T-helper 1 cell (primary cell): Measurements from ENCODE around the gene TSC22D2.

Experiments
- DNase-seq, 5 donors: peaks; one replicate each; pipeline ENCODE4 v3.0.0-alpha.2; 2012 to 2020
- total RNA-seq, 4 donors: gene quantifications; one replicate each; lab custom pipeline; 2026; lab: John Stamatoyannopoulos, UW

Gene TSC22D2
- 114 to 259 (median 141) reads per million in 4 donors for total RNA-seq

DNA sequence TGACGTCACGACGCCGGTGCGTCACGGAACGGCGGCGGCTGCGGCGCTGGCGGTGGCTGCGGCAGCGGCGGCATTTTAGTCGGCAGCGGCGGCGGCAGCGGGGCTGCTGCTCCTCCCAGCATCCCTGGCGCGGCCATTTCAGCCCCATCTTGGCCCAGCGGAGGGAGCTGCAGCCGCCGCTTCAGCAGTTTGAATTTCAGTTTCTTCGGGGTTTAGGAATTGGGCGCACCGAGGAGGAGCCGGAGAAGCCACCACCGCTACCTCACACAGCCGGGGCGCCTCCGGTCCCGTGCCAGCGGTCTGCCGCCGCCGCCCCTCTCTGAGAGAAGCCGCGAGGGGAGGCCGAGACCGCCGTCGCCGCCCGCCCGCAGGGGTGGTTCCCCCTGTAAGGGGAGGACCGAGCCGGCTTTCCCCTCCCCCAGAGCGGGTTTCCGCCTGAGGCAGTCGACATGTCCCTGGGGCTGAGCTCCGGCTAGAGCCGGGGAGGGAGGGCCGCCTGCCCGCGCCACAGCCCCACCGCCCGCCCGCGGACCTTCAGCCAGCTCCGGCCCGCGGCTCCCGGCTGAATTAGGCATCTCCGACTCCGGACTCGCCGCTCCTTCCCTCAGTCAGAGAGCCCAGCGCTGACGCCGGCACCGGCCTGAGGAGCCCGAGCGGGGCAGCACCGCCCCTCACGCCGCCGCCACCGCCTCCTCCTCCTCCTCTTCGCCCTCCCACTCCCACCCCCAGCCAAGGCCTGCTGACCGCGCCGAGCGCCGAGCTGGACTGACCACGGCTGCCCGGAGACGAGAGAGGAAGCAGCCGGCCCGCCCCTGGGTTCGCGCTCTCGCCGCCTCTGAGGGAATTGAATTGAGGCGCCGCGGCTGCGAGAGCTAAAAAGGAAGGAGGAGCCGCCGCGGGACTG, at the start of gene TSC22D2:
TSC22D2 (plus strand) TSS at position 78 of the 904 bp plus-strand sequence. CDS start 1,053 bp downstream, outside the sequence.
- peak; percentile 93 to 96 (median 95) for DNase-seq

DNA sequence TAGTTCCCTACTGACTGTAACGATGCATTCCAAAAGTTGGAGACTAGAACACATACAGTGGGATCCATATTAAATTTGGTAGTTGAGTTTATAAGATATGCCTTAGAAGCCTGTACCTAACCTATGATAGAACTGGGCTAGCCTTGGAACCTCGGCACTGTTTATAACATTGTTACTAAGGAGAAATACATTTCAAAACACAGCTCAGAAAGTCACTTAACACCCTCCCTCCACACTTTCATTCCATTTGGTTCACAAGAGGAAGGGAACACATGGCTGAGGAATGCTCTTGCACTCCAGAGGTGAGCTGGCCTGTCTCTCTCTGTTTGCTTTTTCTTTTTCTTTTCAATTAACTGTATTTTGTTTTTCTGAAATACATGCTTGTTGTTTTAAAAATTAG, 48.7 kb upstream of the TSC22D2 start:
- DNase-seq: no peak

DNA sequence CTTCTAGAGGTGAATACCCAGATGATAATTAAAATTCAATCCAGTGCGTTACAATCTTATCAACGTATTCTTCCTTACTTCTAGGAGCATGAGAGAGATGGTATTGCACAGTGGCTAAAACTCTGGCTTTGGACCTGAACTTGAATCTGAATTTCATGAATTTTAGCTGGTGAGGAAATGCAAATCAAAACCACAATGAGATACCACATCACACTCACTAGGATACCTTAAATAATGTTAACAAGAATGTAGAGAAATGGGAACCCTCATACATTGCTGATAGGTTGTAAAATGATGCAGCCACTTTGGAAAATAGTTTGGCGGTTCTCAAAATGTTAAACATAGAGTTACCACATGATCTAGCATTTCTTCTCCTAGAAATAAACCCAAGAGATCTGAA, 47.1 kb upstream of the TSC22D2 start:
- DNase-seq: no peak

DNA sequence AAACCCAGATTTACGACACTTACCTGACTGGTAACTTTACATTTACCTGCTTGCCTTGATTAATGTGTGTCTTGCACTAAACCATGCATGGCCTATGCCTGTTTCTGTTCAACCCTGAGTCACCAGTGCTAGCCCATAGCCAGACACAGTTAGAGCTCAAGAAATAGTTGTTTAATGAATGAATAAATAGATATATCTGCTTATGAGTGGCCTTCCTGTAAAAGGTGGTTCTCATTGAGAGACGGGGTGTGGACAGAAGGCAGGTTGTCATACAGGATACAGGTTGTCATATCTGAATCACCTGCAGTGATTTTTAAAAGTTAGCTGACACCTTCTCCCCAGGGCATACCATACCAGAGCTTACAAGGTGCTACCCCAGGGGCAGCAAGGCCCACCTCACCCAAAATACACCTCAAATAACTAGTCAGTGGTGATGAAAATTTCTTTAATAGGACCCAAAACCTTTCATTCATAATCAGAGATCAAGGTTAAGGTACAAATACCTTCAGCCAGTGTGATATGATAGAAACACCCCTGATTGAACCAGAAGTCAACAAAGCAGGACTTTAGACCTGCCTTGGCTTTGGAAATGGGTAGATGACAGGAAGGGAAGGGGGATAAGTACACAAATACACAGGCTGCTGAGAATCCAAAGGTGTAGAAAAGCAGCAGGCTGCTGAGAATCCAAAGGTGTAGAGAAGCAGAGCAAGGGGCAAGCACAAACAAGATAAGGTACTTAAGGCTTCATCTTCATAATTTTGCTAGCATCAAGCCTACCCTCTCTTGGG, 45.4 kb upstream of the TSC22D2 start:
- no peak for DNase-seq

DNA sequence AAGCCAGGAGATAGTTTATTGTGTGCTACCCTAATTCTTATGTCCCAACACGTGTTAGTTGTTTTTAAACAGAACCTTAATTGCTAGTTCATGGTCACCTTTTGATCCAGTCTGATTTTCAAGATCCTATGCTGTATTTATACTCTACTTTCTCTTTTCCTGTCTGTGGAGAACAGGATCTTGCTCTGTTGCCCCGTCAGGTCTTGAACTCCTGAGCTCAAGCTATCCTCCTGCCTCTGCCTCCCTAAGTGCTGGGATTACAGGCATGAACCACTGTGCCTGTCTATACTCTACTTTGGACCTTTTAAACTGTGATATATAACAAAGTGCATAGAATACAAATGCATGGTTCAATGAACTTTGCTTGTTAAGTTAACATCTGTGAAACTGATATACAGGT, 44.7 kb upstream of the TSC22D2 start:
- DNase-seq: no peak

DNA sequence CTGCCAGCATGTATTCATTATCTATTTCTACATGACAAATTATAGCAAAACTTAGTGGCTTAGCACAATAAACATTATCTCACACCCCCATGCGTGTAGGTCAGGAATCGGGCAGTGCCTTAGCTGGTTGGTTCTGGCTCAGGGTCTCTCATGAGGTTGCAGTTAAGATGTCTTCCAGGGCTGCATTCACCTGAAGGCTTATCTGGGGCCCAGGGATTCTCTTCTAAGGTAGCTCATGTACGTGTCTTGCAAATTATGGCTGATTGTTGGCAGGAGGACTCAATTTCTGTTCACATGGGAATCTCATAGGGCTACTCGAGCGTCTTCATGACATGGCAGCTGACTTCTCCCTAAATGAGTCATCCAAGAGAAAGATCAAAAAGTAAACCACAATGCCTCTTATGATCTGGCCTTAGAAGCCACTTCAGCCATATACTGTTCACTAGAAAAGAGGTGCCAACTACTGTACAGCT, 42.9 kb upstream of the TSC22D2 start:
- DNase-seq: no peak

DNA sequence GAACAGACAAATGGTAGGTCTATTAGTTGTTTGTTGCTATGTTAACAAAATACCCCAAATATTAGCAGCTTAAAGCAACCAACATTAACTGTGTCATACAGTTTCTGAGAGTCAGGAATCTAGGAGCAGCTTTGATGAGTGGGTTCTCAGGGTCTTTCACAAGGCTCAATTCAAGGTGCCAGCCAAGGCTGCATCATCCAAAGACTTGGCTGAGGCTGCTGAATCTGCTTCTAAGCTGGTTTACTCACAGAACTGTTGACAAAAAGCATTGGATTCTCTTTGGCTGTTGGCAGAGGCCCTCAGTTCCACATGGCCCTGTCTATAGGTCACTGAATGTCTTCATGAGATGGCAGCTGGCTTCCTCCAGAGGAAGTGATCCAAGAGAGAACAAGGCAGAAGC, 40.3 kb upstream of the TSC22D2 start:
- no peak for DNase-seq

DNA sequence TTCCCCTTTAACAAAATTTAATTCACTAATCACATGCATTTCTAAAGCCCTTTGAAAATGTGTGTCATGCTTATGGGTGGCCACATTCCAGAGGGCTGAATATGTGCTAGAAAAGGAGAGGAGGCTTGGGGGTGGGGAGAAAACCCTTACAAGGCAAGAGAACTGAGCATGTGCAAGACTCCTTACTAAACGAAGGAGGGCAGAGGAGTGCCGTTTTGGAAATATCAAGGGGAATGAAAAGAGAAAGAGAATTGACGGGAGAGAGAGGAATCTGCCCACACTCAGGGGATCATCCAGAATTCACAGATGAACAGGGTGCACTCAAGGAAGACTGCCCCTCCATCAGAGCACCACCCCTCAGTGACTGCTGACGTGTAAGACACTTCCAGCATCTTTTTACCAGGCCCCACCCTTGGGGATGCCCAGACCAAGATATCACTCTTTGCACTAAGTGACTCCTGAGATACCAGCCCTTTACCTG, 37.9 kb upstream of the TSC22D2 start:
- no peak for DNase-seq

DNA sequence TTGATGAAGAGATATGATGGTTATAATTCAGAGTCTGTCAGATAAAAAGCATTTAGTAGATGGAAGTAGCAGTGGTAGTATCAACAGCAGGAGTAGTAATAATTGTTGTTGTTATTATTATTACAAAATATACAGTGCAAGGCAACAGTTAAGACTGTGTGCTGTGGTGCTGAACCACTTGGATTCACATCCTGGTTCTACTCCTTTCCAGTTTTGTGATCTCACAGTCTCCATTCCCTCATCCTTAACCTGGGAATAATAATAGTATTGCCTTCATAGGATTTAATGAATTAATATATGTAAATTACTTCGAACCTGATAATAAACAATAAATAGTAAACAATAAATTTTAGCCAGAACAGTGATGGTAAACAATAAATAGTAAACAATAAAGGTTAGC, 37.1 kb upstream of the TSC22D2 start:
- no peak for DNase-seq

DNA sequence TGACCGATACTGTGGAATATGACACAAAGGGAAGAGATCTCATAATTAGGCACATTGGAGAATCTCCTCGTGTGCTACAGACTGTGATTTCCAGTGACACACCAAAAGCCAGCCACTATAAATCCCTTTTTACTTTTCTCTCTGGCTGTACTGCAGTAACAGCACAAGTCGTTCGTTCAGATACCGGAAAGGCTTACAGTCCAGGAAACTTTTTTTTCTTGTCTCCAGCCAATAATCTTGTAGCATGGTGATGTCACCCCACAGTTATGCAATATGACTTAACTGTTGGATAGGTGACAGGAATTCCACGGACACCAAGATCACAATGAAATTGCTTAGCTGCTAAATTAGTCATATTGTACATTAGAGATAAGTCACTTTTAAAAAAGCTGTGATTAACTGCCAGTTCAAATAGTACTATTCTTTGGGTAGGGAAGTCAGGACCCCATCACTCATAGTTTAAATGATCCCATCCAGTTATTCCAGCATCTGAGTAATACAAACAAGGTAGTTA, 36.3 kb upstream of the TSC22D2 start:
- DNase-seq: no peak

DNA sequence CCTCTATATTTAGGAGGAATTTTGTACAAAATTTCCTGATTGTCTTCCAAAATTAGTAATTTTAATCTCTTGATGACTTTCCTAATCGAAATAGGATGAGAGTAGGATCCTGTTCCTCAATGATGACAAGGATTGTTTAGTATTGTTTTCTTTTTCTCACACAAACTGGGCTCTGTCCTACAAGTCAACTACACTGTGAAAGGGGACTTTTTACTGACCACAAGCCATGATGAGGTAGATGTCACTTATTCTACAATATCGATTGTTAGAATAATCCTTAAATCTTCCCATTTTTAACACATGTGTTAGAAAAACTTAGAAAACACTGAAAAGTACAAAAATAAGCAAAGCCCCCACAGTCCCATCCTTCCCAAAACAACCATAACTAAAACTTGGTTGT, 35.8 kb upstream of the TSC22D2 start:
- DNase-seq: no peak

DNA sequence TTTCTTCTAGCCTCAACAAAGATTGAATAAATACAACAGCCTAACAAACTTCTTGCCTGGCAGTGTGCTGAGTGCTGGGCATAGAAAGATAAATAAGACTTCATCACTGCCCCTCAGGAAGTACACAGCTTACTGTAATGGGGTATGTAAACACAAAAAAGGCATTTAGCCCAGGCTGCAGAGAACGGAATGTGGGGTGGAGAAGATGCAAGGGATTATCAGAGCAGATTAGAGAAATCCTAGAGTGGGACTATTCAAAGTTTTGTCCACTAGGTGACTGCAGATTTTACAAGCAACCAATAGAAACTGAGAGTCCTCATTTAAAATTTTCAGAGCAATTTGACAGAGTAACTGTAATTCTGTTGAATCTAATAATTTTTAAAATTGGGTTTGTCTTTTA, 35.4 kb upstream of the TSC22D2 start:
- DNase-seq: no peak

DNA sequence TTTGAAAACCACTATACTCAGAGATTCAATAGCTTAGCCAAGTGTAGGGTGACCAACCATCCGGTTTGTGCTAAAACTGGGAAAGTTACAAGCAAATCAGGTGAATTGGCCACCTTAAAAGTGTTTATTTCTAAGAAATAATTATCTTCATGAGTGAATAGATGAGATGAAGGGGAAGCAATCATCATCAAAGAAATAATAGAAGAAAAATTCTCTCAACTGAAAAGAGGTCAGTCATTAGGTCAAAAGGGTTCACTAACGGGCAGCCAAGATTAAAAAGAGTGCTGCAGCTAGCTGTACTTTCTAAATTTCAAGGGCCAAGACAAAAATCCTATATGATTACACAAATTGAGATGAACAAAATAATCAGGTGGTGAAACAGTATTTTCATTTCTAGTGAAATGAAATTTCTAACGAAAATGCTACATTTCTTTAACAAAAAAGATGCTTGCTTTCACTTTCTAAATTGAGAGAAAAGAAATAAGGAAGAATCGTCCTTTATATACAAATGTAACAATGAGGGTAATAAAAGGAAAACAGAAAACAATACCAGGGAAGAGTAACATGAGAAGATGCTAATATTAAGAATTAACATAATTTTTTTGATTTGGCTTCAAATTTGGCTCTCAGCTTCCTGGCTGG, 34.7 kb upstream of the TSC22D2 start:
- DNase-seq: no peak

DNA sequence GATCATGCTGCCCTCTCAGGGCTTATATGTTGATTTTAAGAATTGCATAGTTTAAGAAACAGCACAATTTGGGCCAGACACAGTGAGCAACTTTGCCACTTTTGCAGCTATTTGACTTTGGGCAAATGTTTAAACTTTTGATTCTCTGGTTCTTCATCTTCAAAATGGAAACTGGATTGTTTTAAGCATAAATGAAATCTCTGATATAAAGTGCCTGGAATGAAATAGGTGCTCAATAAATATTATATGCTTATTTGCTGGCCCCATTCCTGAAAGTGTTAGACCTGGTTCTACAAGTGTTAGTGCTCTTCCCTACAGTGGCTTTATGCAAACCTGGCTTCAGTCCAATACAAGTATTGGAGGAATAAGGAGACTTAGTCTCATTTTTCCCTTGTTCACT, 33.1 kb upstream of the TSC22D2 start:
- DNase-seq: no peak

DNA sequence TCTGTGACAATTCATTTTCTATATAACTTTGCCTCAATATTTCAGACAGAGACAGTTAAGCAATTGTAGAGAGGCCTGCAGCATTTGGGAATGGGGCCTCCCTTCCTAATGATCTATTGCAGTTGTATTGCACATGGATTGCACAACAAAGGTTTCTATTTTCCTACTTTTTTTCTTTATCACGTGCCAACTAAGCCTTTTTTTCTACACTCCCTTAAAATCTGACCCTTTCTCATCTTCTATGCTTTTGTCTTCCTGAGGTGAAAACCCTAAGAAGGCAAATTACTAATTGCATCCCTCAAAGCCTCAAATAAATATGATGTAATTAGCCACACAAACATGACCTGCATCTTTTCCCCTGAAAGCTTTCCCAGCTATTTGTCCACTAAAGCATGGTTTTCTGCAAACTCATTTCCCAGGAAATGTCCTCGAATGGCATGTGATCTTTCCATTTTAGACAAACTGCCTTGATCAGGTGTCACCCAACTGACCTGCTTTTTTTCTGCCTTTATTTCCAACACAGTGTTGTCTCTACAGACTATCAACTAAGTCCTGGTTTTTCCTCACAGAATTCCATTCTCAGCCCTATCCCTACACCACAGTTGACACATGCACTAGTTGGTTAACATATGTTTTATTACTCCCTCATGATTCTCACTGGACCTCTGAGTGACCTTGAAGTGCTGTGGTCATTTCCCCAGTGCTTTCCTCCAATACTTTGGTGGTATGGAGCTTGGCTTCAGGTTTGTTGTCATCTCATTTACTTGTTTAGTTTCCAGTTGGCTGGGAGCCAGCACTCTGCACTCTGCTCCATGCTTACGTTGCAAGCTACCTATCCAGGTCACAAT, 31.9 kb upstream of the TSC22D2 start:
- no peak for DNase-seq

DNA sequence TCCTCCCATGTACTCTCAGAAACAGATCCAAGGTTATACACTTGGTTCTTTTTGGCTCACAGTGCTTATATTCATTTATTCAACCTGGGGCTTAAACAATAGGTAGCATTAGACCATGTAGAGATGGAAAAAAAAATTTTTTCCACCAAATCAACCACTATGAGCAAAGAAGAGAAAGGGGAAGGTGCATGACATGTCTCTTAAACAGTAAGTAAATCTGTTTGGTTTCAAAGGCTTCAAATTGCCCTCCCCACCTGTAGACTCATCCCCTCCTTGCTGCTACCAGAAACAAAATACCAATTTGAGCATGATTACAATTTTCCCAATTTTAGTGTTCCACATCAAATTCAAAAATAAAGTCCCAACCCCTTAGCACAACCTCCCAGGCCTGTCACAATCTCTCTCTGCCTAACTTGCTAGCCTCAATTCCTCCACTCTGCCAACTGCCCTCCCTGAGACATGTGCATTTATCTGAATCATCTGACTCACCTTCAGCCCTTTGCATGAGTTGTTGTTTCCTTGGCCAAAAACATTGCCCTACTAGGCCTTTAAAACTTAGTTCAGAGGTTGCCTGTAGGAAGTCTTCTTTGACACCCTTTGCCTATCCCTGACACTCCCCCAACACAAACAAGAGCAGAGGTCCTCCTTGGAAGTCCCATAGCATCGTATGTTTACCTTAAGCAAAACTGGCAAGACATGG, 30.3 kb upstream of the TSC22D2 start:
- DNase-seq: no peak

DNA sequence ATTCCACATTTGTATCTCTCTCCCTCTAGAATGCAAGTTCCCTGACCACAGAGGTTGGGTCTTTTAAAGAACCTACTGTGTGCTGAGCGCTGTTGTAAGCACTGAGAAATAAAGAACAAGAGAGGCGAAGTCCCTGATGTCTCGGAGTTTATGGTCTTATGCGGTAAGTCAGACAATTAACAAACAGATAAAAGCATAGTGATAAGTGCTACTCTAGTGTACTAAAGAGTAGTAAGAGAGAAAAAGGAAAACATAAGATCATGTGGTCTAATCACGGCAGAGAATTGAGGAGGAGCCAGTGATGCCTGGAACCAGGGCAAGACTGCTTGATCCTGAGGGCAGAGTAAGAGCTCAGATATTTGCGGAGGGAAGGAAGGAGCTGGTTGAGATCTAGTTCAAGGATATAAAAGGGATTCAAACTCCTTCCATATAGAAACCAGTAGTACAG, 29.8 kb upstream of the TSC22D2 start:
- DNase-seq: no peak

DNA sequence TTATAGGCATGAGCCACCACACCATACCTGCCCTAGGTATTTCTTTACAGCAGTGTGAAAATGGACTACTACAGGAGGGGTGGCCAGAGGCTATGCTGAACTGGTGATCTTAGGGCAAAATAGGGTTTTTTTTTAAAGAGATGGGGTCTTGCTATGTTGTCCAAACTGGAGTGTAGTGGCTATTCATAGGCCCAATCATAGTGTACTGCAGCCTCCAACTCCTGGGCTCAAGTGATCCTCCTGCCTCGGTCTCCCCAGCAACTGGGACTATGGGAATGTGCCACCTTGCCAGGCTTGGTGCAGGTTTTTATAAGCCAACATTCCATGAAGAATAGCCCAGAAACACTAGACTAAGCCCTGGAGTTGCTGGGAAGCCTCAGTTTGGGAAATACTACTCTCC, 28.6 kb upstream of the TSC22D2 start:
- DNase-seq: no peak

DNA sequence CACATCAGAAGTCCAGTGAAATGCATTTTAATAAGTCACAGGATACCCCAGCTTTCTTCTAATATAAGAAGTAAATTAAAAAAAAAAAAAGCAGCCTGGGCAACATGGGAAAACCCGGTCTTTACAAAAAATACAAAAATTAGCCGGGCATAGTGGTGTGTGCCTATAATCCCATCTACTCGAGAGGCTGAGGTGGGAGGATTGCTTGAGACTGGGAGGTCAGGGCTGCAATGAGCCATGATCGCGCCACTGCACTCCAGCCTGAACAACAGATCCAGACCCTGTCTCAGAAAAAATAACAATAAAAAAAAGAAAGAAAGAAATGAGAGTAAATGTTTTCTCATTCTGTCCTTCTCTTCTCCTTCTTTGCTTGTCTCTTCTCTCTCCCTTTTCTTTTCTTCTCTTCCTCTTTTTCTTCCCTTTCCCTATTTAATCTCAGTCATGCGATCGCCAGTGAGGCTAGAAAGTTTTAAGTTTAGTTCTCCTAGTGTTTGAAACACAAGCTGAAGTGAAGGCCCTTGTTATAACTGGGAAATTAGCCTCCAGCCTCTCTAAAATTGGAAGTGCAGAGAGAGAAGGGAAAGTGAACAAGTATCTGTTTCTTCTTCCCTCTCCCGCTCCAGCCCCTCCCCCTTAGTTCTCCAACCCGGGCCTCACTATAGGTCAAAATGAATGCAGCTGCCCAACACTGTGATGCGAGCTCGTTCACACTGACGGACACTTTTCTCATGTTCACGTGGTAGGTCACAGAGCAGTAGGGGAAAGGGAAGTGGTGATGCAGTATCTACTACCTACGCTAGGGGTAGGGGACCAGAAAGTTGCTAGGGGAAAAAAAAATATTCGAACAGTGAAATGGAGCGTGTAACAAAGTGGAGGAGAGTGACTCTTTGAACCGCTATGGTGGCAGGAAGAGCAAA, 23.5 kb upstream of the TSC22D2 start:
- peak in 4 of 5 donors; percentile 3 to 74 (median 22) for DNase-seq
